Measurements from ENCODE around the gene KLHL22. TPM values are rescaled to one million over a fixed set of nuclear protein-coding genes. Genes with fewer than 3 reads are reported as not detected.

Gene KLHL22
- total RNA-seq, 1 experiment from 2014 or later: 14.5 TPM

DNA sequence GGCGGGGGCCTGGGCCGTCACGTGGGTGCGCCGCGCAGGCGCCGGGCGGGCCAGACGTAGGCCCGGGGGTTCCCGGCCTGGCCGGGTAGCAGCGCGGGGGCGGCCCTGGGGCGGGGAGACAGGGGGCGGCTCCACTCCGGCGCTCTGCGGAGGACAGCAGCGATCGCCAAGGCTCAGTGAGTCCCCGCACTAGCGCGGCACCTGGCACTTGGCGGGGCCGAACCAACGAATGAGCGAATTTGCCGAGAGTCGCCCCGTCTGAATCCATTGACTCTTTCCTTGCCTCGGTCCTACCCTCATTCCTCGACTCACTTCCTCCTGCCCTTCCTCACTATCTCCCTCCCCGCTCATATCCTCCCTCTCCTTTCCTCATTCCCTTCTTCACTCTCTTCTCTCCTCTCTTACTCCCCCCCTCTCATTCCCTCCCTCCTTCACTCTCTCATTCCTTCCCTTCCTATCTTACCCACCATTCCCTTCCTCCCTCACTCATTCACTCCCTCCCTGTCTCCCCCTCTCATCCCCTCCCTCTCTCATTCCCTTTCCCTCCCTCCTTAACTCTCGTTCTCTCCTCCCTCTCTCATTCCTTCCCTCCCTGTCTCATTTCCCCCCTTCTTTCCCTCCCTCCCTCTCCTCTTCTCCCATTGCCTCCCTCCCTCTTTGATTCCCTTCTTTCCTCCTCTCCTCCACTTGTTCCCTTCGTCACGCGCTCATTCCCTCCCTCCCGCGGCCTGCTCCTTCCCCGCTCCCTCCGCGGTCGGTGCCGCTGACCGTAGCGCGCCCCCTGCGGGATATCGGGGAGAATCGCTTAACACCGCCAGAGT is 476 bp upstream of the KLHL22 start:
- peak; percentile 79 for TF ChIP-seq POLR2AphosphoS5 (IDR thresholded peaks at IDR 0.05; ENCODE audit: low read depth, low read length)
- peak; percentile 67; the same call in 1 of the 2 replicates for TF ChIP-seq SIN3A (IDR thresholded peaks at IDR 0.05; ENCODE audit: borderline replicate concordance, insufficient read depth, low read depth, low read length)
- no peak for TF ChIP-seq TCF7L2 (IDR thresholded peaks at IDR 0.05; ENCODE audit: low read depth, low read length)
- TF ChIP-seq, protein P1, sequence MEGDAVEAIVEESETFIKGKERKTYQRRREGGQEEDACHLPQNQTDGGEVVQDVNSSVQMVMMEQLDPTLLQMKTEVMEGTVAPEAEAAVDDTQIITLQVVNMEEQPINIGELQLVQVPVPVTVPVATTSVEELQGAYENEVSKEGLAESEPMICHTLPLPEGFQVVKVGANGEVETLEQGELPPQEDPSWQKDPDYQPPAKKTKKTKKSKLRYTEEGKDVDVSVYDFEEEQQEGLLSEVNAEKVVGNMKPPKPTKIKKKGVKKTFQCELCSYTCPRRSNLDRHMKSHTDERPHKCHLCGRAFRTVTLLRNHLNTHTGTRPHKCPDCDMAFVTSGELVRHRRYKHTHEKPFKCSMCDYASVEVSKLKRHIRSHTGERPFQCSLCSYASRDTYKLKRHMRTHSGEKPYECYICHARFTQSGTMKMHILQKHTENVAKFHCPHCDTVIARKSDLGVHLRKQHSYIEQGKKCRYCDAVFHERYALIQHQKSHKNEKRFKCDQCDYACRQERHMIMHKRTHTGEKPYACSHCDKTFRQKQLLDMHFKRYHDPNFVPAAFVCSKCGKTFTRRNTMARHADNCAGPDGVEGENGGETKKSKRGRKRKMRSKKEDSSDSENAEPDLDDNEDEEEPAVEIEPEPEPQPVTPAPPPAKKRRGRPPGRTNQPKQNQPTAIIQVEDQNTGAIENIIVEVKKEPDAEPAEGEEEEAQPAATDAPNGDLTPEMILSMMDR (IDR thresholded peaks at IDR 0.05): peak; percentile 91
- TF ChIP-seq, protein P2, sequence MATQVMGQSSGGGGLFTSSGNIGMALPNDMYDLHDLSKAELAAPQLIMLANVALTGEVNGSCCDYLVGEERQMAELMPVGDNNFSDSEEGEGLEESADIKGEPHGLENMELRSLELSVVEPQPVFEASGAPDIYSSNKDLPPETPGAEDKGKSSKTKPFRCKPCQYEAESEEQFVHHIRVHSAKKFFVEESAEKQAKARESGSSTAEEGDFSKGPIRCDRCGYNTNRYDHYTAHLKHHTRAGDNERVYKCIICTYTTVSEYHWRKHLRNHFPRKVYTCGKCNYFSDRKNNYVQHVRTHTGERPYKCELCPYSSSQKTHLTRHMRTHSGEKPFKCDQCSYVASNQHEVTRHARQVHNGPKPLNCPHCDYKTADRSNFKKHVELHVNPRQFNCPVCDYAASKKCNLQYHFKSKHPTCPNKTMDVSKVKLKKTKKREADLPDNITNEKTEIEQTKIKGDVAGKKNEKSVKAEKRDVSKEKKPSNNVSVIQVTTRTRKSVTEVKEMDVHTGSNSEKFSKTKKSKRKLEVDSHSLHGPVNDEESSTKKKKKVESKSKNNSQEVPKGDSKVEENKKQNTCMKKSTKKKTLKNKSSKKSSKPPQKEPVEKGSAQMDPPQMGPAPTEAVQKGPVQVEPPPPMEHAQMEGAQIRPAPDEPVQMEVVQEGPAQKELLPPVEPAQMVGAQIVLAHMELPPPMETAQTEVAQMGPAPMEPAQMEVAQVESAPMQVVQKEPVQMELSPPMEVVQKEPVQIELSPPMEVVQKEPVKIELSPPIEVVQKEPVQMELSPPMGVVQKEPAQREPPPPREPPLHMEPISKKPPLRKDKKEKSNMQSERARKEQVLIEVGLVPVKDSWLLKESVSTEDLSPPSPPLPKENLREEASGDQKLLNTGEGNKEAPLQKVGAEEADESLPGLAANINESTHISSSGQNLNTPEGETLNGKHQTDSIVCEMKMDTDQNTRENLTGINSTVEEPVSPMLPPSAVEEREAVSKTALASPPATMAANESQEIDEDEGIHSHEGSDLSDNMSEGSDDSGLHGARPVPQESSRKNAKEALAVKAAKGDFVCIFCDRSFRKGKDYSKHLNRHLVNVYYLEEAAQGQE (IDR thresholded peaks at IDR 0.05; ENCODE audit: insufficient read depth in 1 of 2, low read depth in 2 of 2, low read length in 1 of 2): no peak
- POLR2A ChIA-PET: no interaction called here
- intact Hi-C loops (cut with micrococcal nuclease; ENCODE audit: unreplicated experiment): no loop called here

DNA sequence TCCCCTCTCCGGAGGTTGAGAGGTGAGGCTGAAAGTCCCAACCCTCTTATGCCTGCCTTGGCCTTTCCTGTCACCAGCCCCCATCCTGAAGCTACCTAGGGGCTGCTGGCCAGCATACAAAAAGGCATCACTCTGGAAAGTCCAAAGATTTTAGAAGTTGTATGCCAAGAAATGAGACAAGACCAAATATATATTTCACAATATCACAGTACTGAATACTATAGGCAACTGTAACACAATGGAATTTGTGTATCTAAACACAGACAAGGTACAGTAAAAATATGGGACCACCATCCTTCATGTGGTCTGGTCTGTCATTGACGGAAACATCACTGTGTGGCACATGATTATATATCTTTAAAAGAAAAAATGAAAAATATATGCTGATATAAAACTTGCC is 4.2 kb downstream of the KLHL22 start:
- no peaks in the 10 kb centered on the region for H3K27me3 ChIP-seq (ENCODE audit: control insufficient read depth, insufficient read depth, low read length)
- no TSS peak for BruUV-seq (replicated peaks)
- ChIA-PET POLR2A (no interaction called here), CTCF (no interaction called here)
- ATAC-seq: no peak
- no peaks in the 10 kb centered on the region; the same call in 1 of the 2 replicates for H3K36me3 ChIP-seq (ENCODE audit: control insufficient read depth, insufficient read depth, low read length)
- in situ Hi-C loops (cut with HindIII; ENCODE audit: low pct_unique_long_range_greater_than_20kb, low sequenced_read_pairs): no loop called here
- H3K4me3 ChIP-seq (ENCODE audit: low read depth in 2 of 2, low read length in 2 of 2): no peak overlapping the region
- H3K9me3 ChIP-seq (ENCODE audit: control insufficient read depth, insufficient read depth, low read depth, low read length): no peaks in the 10 kb centered on the region
- TF ChIP-seq TCF7L2 (IDR thresholded peaks at IDR 0.05; ENCODE audit: low read depth, low read length): no peak
- TF ChIP-seq, protein P1 (IDR thresholded peaks at IDR 0.05): no peak
- TF ChIP-seq POLR2AphosphoS5 (IDR thresholded peaks at IDR 0.05; ENCODE audit: low read depth, low read length): no peak
- TF ChIP-seq, protein P2 (IDR thresholded peaks at IDR 0.05; ENCODE audit: insufficient read depth in 1 of 2, low read depth in 2 of 2, low read length in 1 of 2): no peak
- TF ChIP-seq SIN3A (IDR thresholded peaks at IDR 0.05; ENCODE audit: borderline replicate concordance, insufficient read depth, low read depth, low read length): no peak
- no peak for DNase-seq (ENCODE audit: low read depth, low spot score)
- intact Hi-C loops (cut with micrococcal nuclease; ENCODE audit: unreplicated experiment): no loop called here
- no peaks in the 10 kb centered on the region; the same call in 1 of the 2 replicates for H3K4me1 ChIP-seq (ENCODE audit: control insufficient read depth, insufficient read depth, low read length)
- H3K27ac ChIP-seq (ENCODE audit: low read length): no peak overlapping the region

More for the DNA sequence above, 476 bp upstream of the KLHL22 start:
- in situ Hi-C loops (cut with HindIII; ENCODE audit: low pct_unique_long_range_greater_than_20kb, low sequenced_read_pairs): no loop called here
- H3K27me3 ChIP-seq (ENCODE audit: control insufficient read depth, insufficient read depth, low read length): no peaks in the 10 kb centered on the region
- CTCF ChIA-PET: no interaction called here
- DNase-seq (ENCODE audit: low read depth, low spot score) (peak; percentile 64), ATAC-seq (peak; percentile 96)
- no peaks in the 10 kb centered on the region; the same call in 1 of the 2 replicates for H3K36me3 ChIP-seq (ENCODE audit: control insufficient read depth, insufficient read depth, low read length)
- H3K9me3 ChIP-seq (ENCODE audit: control insufficient read depth, insufficient read depth, low read depth, low read length): no peaks in the 10 kb centered on the region
- BruUV-seq (replicated peaks): no TSS peak
- no peaks in the 10 kb centered on the region; the same call in 1 of the 2 replicates for H3K4me1 ChIP-seq (ENCODE audit: control insufficient read depth, insufficient read depth, low read length)
- peak overlapping the region; percentile 70 to 82 for H3K4me3 ChIP-seq (ENCODE audit: low read depth in 2 of 2, low read length in 2 of 2)
- peak overlapping the region; percentile 95 for H3K27ac ChIP-seq (ENCODE audit: low read length)

Data from Panc1 (cell line).